OCI-LY7 (cell line): ENCODE results near the gene CDCA4. TPM values are rescaled to one million over a fixed set of nuclear protein-coding genes. Genes with fewer than 3 reads are reported as not detected.
A peak's percentile ranks its signal among the peaks of the same experiment; 100 is the strongest.

Source experiments
- BruUV-seq: library from RNA; stranded (reverse); fragments of 400-500 nt; replicated peaks from 2 replicates; lab custom pipeline; 2021; lab: Mats Ljungman, UMichigan
- CTCF ChIA-PET: fragments of 300-600 bp; sonication (Branson Sonifier 250); formaldehyde crosslinking; loops from one replicate; lab custom pipeline; 2022; ENCODE audit warnings: antibody characterized with exemption; ENCODE audit not compliant: unreplicated experiment; lab: Charles Lee
- POLR2A ChIA-PET: fragments of 300-600 bp; sonication (Branson Sonifier 250); formaldehyde crosslinking; loops from one replicate; lab custom pipeline; 2022; ENCODE audit warnings: antibody characterized with exemption; lab: Charles Lee
- DNase-seq: peaks from one replicate; pipeline ENCODE4 v3.0.0-alpha.2; 2015; ENCODE audit warnings: low spot score
- H2AFZ ChIP-seq: fragments of 200-600 bp; sonication (generic), shearing (Covaris generic); 2 replicates; pipeline ENCODE4 v1.6.1; 2014; ENCODE audit warnings: mild to moderate bottlenecking, antibody characterized with exemption, low read length, moderate library complexity
- H3K27ac ChIP-seq: fragments of 200-600 bp; sonication (generic); 2 replicates; pipeline ENCODE4 v1.5.1; 2014; ENCODE audit warnings: mixed run types, low read depth, mild to moderate bottlenecking, moderate library complexity, low read length, inconsistent platforms; ENCODE audit not compliant: poor library complexity, severe bottlenecking
- H3K36me3 ChIP-seq: fragments of 200-600 bp; sonication (generic); 2 replicates; pipeline ENCODE4 v1.6.1; 2014; ENCODE audit warnings: mild to moderate bottlenecking, antibody characterized with exemption, low read length, moderate library complexity, mixed read lengths; ENCODE audit not compliant: insufficient read depth
- H3K4me1 ChIP-seq: fragments of 200-600 bp; sonication (generic); 2 replicates; pipeline ENCODE4 v1.5.1; 2014; ENCODE audit warnings: mild to moderate bottlenecking, low read length; ENCODE audit not compliant: insufficient read depth, poor library complexity, severe bottlenecking
- H3K4me2 ChIP-seq: fragments of 200-600 bp; sonication (generic); 2 replicates; pipeline ENCODE4 v1.6.1; 2014; ENCODE audit warnings: mild to moderate bottlenecking, low read length
- H3K4me3 ChIP-seq: fragments of 200-600 bp; sonication (generic); 2 replicates; pipeline ENCODE4 v1.5.1; 2014; ENCODE audit warnings: mild to moderate bottlenecking, low read depth, low read length; ENCODE audit not compliant: poor library complexity, severe bottlenecking
- H3K79me2 ChIP-seq: fragments of 200-600 bp; sonication (generic); 2 replicates; pipeline ENCODE4 v1.6.1; 2016; ENCODE audit warnings: low read depth, mild to moderate bottlenecking, low read length, moderate library complexity, mixed read lengths; ENCODE audit not compliant: insufficient read depth
- H3K9me2 ChIP-seq: fragments of 200-600 bp; sonication (generic); 2 replicates; pipeline ENCODE4 v1.6.1; 2016; ENCODE audit warnings: mild to moderate bottlenecking, low read length, mixed read lengths; ENCODE audit not compliant: insufficient read depth
- H3K9me3 ChIP-seq: fragments of 200-600 bp; sonication (generic); 2 replicates; pipeline ENCODE4 v1.6.1; 2014; ENCODE audit warnings: mild to moderate bottlenecking, mixed run types, low read length, mixed read lengths
- H4K20me1 ChIP-seq: fragments of 200-600 bp; sonication (generic); 2 replicates; pipeline ENCODE4 v1.6.1; 2014; ENCODE audit warnings: mild to moderate bottlenecking, antibody characterized with exemption, low read length, moderate library complexity, mixed read lengths; ENCODE audit not compliant: insufficient read depth
- CTCF ChIP-seq: fragments of 200-600 bp; sonication (generic); conservative IDR thresholded peaks from 2 replicates; pipeline ENCODE4 v1.5.1; 2014; ENCODE audit warnings: mild to moderate bottlenecking, antibody characterized with exemption, low read length, moderate library complexity, mixed read lengths
- EZH2phosphoT487 ChIP-seq: fragments of 200-600 bp; sonication (generic); IDR thresholded peaks from 2 replicates; pipeline ENCODE4 v1.6.1; 2018; ENCODE audit warnings: low read depth, borderline replicate concordance, mild to moderate bottlenecking, mixed run types, antibody characterized with exemption, low read length, moderate library complexity, mixed read lengths
- intact Hi-C: fragments of 100-400 bp; cut with micrococcal nuclease; formaldehyde crosslinking; loops from one replicate; pipeline ENCODE4 v1.10.0; 2022; ENCODE audit not compliant: unreplicated experiment
- total RNA-seq, 2 experiments: library from RNA; depleted of rRNA in 1 of 2; stranded (reverse); fragments of >200 nt in 1 of 2; shearing (Covaris generic) in 1 of 2; gene quantifications; 2 replicates each; pipeline ENCODE4 v1.2.3, GENCODE V29; 2014 to 2022

The CDCA4 gene
- total RNA-seq, 2 experiments from 2014 or later, result 74.0 to 109 TPM

GRCh38 chr14:105062048-105062433 is 41.2 kb upstream of the CDCA4 start:
- Histone ChIP-seq H3K79me2 (no peaks in the 10 kb centered on the region), H3K36me3 (no peaks in the 10 kb centered on the region), H3K9me3 (no peaks in the 10 kb centered on the region), H3K9me2 (no peaks in the 10 kb centered on the region), H3K27ac (no peak overlapping the region), H4K20me1 (no peaks in the 10 kb centered on the region), H3K4me3 (no peak overlapping the region), H2AFZ (no peak overlapping the region), H3K4me2 (peak overlapping the region; percentile 10; the same call in 1 of the 2 replicates), H3K4me1 (peaks cover 42% of the 10 kb centered on the region)
- ChIA-PET POLR2A (no interaction called here), CTCF (no interaction called here)
- no peak for TF ChIP-seq CTCF
- TF ChIP-seq EZH2phosphoT487, result no peak
- DNase-seq, result no peak
- BruUV-seq, result no TSS peak
- intact Hi-C loops, result no loop called here

- peaks cover 42% of the 10 kb centered on the region for H3K4me1 ChIP-seq
Measured at GRCh38 chr14:105061428-105062047, 40.7 kb upstream of the CDCA4 start.

GRCh38 chr14:105060751-105061427 is 40.0 kb upstream of the CDCA4 start:
- CTCF ChIA-PET, result no interaction called here

More at GRCh38 chr14:105061428-105062047, 40.7 kb upstream of the CDCA4 start:
- no TSS peak for BruUV-seq
- no peaks in the 10 kb centered on the region for H4K20me1 ChIP-seq
- intact Hi-C loops, result no loop called here
- H3K36me3 ChIP-seq, result no peaks in the 10 kb centered on the region
- H3K27ac ChIP-seq, result no peak overlapping the region
- TF ChIP-seq EZH2phosphoT487, result no peak
- H3K79me2 ChIP-seq, result no peaks in the 10 kb centered on the region
- peak overlapping the region; percentile 58 for H3K4me2 ChIP-seq
- ChIA-PET POLR2A (no interaction called here), CTCF (no interaction called here)
- H3K9me2 ChIP-seq, result no peaks in the 10 kb centered on the region
- no peak for DNase-seq
- H2AFZ ChIP-seq, result peak overlapping the region; percentile 63; the same call in 1 of the 2 replicates
- H3K9me3 ChIP-seq, result no peaks in the 10 kb centered on the region
- H3K4me3 ChIP-seq, result no peak overlapping the region

More at GRCh38 chr14:105060751-105061427, 40.0 kb upstream of the CDCA4 start:
- H3K79me2 ChIP-seq, result no peaks in the 10 kb centered on the region
- no TSS peak for BruUV-seq
- peak overlapping the region; percentile 63 for H2AFZ ChIP-seq
- H4K20me1 ChIP-seq, result no peaks in the 10 kb centered on the region
- H3K27ac ChIP-seq, result no peak overlapping the region
- intact Hi-C loops, result no loop called here
- H3K4me1 ChIP-seq, result peaks cover 38% of the 10 kb centered on the region
- POLR2A ChIA-PET, result no interaction called here
- no peaks in the 10 kb centered on the region for H3K36me3 ChIP-seq
- no peaks in the 10 kb centered on the region for H3K9me2 ChIP-seq
- H3K9me3 ChIP-seq, result no peaks in the 10 kb centered on the region
- peak; percentile 69 for DNase-seq
- TF ChIP-seq EZH2phosphoT487 (no peak), CTCF (no peak)
- H3K4me2 ChIP-seq, result peak overlapping the region; percentile 58
- no peak overlapping the region for H3K4me3 ChIP-seq
